ENCODE data around the gene GMDS. TPM values are rescaled to one million over a fixed set of nuclear protein-coding genes. Genes with fewer than 3 reads are reported as not detected.

The GMDS gene
- total and polyA plus RNA-seq, 4 donors: 7.3 to 28.3 (median 16.1) TPM

GRCh38 chr6:1834646-1835516 is 410.5 kb downstream of the GMDS start:
- Histone ChIP-seq H3K9ac (ENCODE audit: insufficient read depth in 1 of 2, low read length in 2 of 2) (no peak overlapping the region), H3K4me1 (ENCODE audit: control insufficient read depth in 5 of 5, insufficient read depth in 5 of 5, low read length in 5 of 5) (peaks cover 0 to 12% (median 4%) of the 10 kb centered on the region in 5 donors), H3K27ac (ENCODE audit: low read depth in 1 of 2, low read length in 1 of 2) (no peak overlapping the region), H3K4me3 (no peak overlapping the region), H3K36me3 (ENCODE audit: control insufficient read depth in 4 of 4, insufficient read depth in 4 of 4, low read length in 4 of 4) (no peaks in the 10 kb centered on the region), H3K9me3 (ENCODE audit: control insufficient read depth in 4 of 4, insufficient read depth in 3 of 4, low read length in 3 of 4) (no peaks in the 10 kb centered on the region), H3K27me3 (ENCODE audit: control insufficient read depth in 3 of 3, insufficient read depth in 3 of 3, low read length in 2 of 3) (peaks cover 0 to 18% (median 14%) of the 10 kb centered on the region in 3 donors)
- WGBS, 2 donors: 90 to 92% methylated on average over 10 of the region's 10 CpGs
- no peak for ATAC-seq (ENCODE audit: insufficient read depth, low FRiP score)
- TF ChIP-seq CTCF (IDR thresholded peaks at IDR 0.05; ENCODE audit: control extremely low read depth, extremely low read depth): no peak
- no peak for DNase-seq

- no peak overlapping the region for H3K27ac ChIP-seq (ENCODE audit: low read depth in 1 of 2, low read length in 1 of 2)
- no peak for TF ChIP-seq CTCF (IDR thresholded peaks at IDR 0.05; ENCODE audit: control extremely low read depth, extremely low read depth)
- H3K36me3 ChIP-seq (ENCODE audit: control insufficient read depth in 4 of 4, insufficient read depth in 4 of 4, low read length in 4 of 4): no peaks in the 10 kb centered on the region
- no peak for DNase-seq
- H3K9ac ChIP-seq (ENCODE audit: insufficient read depth in 1 of 2, low read length in 2 of 2): no peak overlapping the region
- peaks cover 0 to 12% (median 2%) of the 10 kb centered on the region in 5 donors for H3K4me1 ChIP-seq (ENCODE audit: control insufficient read depth in 5 of 5, insufficient read depth in 5 of 5, low read length in 5 of 5)
- H3K27me3 ChIP-seq (ENCODE audit: control insufficient read depth in 3 of 3, insufficient read depth in 3 of 3, low read length in 2 of 3): peaks cover 0 to 18% (median 14%) of the 10 kb centered on the region in 3 donors
- ATAC-seq (ENCODE audit: insufficient read depth, low FRiP score): no peak
- WGBS, 2 donors: 93 to 94% methylated on average over 2 of the region's 2 CpGs
- peaks cover 0 to 3% (median 0%) of the 10 kb centered on the region in 4 donors for H3K9me3 ChIP-seq (ENCODE audit: control insufficient read depth in 4 of 4, insufficient read depth in 3 of 4, low read length in 3 of 4)
- H3K4me3 ChIP-seq: no peak overlapping the region
These were observed 411.2 kb downstream of the GMDS start for GRCh38 chr6:1834207-1834606.

GRCh38 chr6:1832844-1833787 is 412.3 kb downstream of the GMDS start:
- TF ChIP-seq CTCF (IDR thresholded peaks at IDR 0.05; ENCODE audit: control extremely low read depth, extremely low read depth): no peak
- ATAC-seq (ENCODE audit: insufficient read depth, low FRiP score) (no peak), DNase-seq (peak; percentile 77 to 89 (median 83))
- Histone ChIP-seq H3K36me3 (ENCODE audit: control insufficient read depth in 4 of 4, insufficient read depth in 4 of 4, low read length in 4 of 4) (no peaks in the 10 kb centered on the region), H3K9ac (ENCODE audit: insufficient read depth in 1 of 2, low read length in 2 of 2) (no peak overlapping the region), H3K4me3 (no peak overlapping the region), H3K9me3 (ENCODE audit: control insufficient read depth in 4 of 4, insufficient read depth in 3 of 4, low read length in 3 of 4) (peaks cover 0 to 8% (median 3%) of the 10 kb centered on the region in 4 donors), H3K27me3 (ENCODE audit: control insufficient read depth in 3 of 3, insufficient read depth in 3 of 3, low read length in 2 of 3) (peaks cover 0 to 18% (median 14%) of the 10 kb centered on the region in 3 donors), H3K27ac (ENCODE audit: low read depth in 1 of 2, low read length in 1 of 2) (no peak overlapping the region), H3K4me1 (ENCODE audit: control insufficient read depth in 5 of 5, insufficient read depth in 5 of 5, low read length in 5 of 5) (peaks cover 0 to 12% (median 0%) of the 10 kb centered on the region in 5 donors)
- 22 to 25% methylated on average over 16 of the region's 16 CpGs for WGBS, 2 donors

Data from lung (tissue), 12 donors.